Measurements from ENCODE around the gene GSTM3. TPM values are rescaled to one million over a fixed set of nuclear protein-coding genes. Genes with fewer than 3 reads are reported as not detected.
"Not testable (repeated sequence)": the region's sequence is repeated elsewhere in the genome, so short reads cannot be mapped to it uniquely, and the experiment has no call there.

The GSTM3 gene
- total and polyA plus RNA-seq, 2 donors from 2014 or later: 54.7 to 405 TPM

DNA sequence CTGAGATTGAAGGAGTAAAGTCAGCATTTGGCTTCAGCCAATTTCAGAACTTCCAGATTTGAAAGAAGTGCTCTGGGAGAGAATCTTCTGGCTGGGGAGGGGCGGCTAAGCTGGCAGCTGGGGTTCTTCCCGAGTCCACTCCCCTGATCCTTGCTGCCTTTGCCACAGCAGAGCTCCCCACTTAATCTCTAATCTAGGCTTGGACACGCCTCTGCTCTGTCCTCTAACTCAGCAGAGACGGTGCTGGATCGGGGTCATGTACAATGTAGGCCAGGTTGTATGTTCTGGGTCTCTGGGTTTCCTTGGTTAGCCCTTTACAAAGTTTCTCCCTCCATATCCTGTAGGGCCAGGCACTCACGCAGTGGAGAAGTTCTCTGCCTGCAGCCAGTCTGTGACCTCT is 10.1 kb upstream of the GSTM3 start:
- TF ChIP-seq, protein P1, sequence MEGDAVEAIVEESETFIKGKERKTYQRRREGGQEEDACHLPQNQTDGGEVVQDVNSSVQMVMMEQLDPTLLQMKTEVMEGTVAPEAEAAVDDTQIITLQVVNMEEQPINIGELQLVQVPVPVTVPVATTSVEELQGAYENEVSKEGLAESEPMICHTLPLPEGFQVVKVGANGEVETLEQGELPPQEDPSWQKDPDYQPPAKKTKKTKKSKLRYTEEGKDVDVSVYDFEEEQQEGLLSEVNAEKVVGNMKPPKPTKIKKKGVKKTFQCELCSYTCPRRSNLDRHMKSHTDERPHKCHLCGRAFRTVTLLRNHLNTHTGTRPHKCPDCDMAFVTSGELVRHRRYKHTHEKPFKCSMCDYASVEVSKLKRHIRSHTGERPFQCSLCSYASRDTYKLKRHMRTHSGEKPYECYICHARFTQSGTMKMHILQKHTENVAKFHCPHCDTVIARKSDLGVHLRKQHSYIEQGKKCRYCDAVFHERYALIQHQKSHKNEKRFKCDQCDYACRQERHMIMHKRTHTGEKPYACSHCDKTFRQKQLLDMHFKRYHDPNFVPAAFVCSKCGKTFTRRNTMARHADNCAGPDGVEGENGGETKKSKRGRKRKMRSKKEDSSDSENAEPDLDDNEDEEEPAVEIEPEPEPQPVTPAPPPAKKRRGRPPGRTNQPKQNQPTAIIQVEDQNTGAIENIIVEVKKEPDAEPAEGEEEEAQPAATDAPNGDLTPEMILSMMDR (IDR thresholded peaks at IDR 0.05; ENCODE audit: borderline replicate concordance, extremely low read depth, insufficient read depth): no peak
- Histone ChIP-seq H3K36me3 (ENCODE audit: control insufficient read depth in 2 of 3, insufficient read depth in 3 of 3, low read length in 3 of 3) (no peaks in the 10 kb centered on the region), H3K4me3 (ENCODE audit: low read length in 3 of 3) (no peak overlapping the region), H3K27me3 (ENCODE audit: control insufficient read depth, insufficient read depth, low read length) (no peaks in the 10 kb centered on the region), H3K4me1 (ENCODE audit: control insufficient read depth in 2 of 3, insufficient read depth in 2 of 3, low read depth in 1 of 3, low read length in 3 of 3) (no peaks in the 10 kb centered on the region), H3K27ac (ENCODE audit: low read depth in 2 of 2, low read length in 2 of 2) (no peak overlapping the region), H3K9ac (ENCODE audit: low read length in 3 of 3) (no peak overlapping the region), H3K9me3 (ENCODE audit: control insufficient read depth in 2 of 3, insufficient read depth in 1 of 3, low read length in 3 of 3) (no peaks in the 10 kb centered on the region)
- intact Hi-C loops (cut with DNase I): no loop called here
- no peak for DNase-seq
- no peak for FAIRE-seq

DNA sequence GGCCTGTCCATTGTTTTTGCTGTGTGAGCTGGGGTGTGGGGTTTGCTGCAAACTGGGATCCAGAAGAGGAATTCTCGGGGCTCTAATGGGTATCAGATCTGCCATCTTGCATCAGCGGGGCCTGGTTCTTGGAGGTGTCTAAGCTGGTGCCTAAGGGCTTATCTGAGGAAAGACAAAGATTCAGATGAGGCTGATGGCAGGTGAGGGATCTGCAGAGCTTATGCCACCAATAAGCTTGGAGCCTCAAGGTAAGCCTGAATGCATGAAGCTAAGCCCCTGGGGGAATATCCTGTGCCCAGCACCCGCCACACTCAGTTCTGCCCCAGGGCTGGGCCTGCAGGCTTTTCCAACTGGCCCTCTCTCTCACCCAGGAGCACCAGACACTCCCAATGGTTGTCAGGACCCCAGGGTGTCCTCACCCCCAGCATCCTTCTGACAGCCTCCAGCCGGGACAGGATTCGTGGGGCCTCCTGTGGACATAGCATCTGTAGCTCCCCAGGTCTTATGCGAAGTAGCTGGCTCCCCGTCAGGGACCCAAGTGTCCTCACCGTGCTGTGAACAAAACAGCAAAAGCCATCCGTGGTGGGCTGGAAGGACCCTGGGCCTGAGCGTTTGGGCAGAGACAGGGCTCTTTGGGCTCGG is 9.5 kb upstream of the GSTM3 start:
- intact Hi-C loops (cut with DNase I): no loop called here

DNA sequence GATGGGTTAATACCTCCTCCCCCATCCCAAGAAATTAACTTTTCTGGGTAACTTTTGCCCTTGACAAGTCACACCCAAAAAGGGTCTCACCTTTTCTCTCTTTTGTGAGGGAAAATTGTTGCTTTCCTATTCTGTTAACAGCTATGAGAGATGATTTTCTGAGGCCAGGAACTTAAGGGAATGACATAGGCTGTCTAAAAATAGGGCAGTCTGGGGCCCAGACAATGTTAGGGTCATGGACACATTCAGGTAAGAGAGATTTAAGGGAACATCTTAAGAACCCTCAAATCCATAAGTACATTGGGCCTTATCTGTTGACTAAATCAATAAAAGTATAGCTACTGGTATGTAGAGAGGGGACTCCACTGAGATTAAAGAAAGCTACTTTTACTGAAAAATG is 8.4 kb upstream of the GSTM3 start:
- Histone ChIP-seq H3K9ac (ENCODE audit: low read length in 3 of 3) (no peak overlapping the region), H3K9me3 (ENCODE audit: control insufficient read depth in 2 of 3, insufficient read depth in 1 of 3, low read length in 3 of 3) (no peaks in the 10 kb centered on the region), H3K4me3 (ENCODE audit: low read length in 3 of 3) (no peak overlapping the region), H3K27me3 (ENCODE audit: control insufficient read depth, insufficient read depth, low read length) (no peaks in the 10 kb centered on the region), H3K27ac (ENCODE audit: low read depth in 2 of 2, low read length in 2 of 2) (no peak overlapping the region), H3K36me3 (ENCODE audit: control insufficient read depth in 2 of 3, insufficient read depth in 3 of 3, low read length in 3 of 3) (no peaks in the 10 kb centered on the region), H3K4me1 (ENCODE audit: control insufficient read depth in 2 of 3, insufficient read depth in 2 of 3, low read depth in 1 of 3, low read length in 3 of 3) (no peaks in the 10 kb centered on the region)
- intact Hi-C loops (cut with DNase I): no loop called here
- no peak for DNase-seq
- FAIRE-seq: no peak
- TF ChIP-seq, protein P1 (IDR thresholded peaks at IDR 0.05; ENCODE audit: borderline replicate concordance, extremely low read depth, insufficient read depth): no peak

More for the DNA sequence above, 9.5 kb upstream of the GSTM3 start:
- H3K9ac ChIP-seq (ENCODE audit: low read length in 3 of 3): no peak overlapping the region
- H3K9me3 ChIP-seq (ENCODE audit: control insufficient read depth in 2 of 3, insufficient read depth in 1 of 3, low read length in 3 of 3): no peaks in the 10 kb centered on the region
- TF ChIP-seq, protein P1 (IDR thresholded peaks at IDR 0.05; ENCODE audit: borderline replicate concordance, extremely low read depth, insufficient read depth): no peak
- H3K36me3 ChIP-seq (ENCODE audit: control insufficient read depth in 2 of 3, insufficient read depth in 3 of 3, low read length in 3 of 3): no peaks in the 10 kb centered on the region
- H3K27me3 ChIP-seq (ENCODE audit: control insufficient read depth, insufficient read depth, low read length): no peaks in the 10 kb centered on the region
- H3K4me3 ChIP-seq (ENCODE audit: low read length in 3 of 3): no peak overlapping the region
- no peak for FAIRE-seq
- no peak for DNase-seq
- H3K27ac ChIP-seq (ENCODE audit: low read depth in 2 of 2, low read length in 2 of 2): no peak overlapping the region
- H3K4me1 ChIP-seq (ENCODE audit: control insufficient read depth in 2 of 3, insufficient read depth in 2 of 3, low read depth in 1 of 3, low read length in 3 of 3): no peaks in the 10 kb centered on the region

DNA sequence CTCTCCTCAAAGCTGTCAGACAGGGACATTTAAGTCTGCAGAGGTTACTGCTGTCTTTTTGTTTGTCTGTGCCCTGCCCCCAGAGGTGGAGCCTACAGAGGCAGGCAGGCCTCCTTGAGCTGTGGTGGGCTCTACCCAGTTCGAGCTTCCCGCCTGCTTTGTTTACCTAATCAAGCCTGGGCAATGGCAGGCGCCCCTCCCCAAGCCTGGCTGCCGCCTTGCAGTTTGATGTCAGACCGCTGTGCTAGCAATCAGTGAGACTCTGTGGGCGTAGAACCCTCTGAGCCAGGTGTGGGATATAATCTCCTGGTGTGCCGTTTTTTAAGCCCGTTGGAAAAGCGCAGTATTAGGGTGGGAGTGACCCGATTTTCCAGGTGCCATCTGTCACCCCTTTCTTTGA is 7.5 kb upstream of the GSTM3 start:
- intact Hi-C loops (cut with DNase I); H3K4me3 ChIP-seq (ENCODE audit: low read length in 3 of 3); FAIRE-seq; H3K27ac ChIP-seq (ENCODE audit: low read depth in 2 of 2, low read length in 2 of 2); H3K9ac ChIP-seq (ENCODE audit: low read length in 3 of 3); H3K9me3 ChIP-seq (ENCODE audit: control insufficient read depth in 2 of 3, insufficient read depth in 1 of 3, low read length in 3 of 3); H3K36me3 ChIP-seq (ENCODE audit: control insufficient read depth in 2 of 3, insufficient read depth in 3 of 3, low read length in 3 of 3); H3K27me3 ChIP-seq (ENCODE audit: control insufficient read depth, insufficient read depth, low read length); H3K4me1 ChIP-seq (ENCODE audit: control insufficient read depth in 2 of 3, insufficient read depth in 2 of 3, low read depth in 1 of 3, low read length in 3 of 3); DNase-seq: not testable (repeated sequence)

All from kidney (tissue), 14 donors.